Measurements from ENCODE around the gene PPP1R1A.

PPP1R1A gene

GRCh38 chr12:54543526-54543925 is 44.9 kb downstream of the PPP1R1A start:
- TF ChIP-seq Cebpa-rat (IDR thresholded peaks at IDR 0.05) = no peak
- H3K4me1 ChIP-seq = peaks cover 0 to 12% (median 0%) of the 10 kb centered on the region in 10 experiments; a peak in 5 of 20 replicates
- no peaks in the 10 kb centered on the region for H3K9me3 ChIP-seq (replicated peaks in 1 of 11)
- no peak overlapping the region for H3K27ac ChIP-seq
- no peak overlapping the region for H3K4me3 ChIP-seq
- peaks cover 5 to 99% (median 12%) of the 10 kb centered on the region in 11 experiments; a peak in 17 of 22 replicates for H4K20me1 ChIP-seq
- H3K4me2 ChIP-seq = no peak overlapping the region
- H3K9ac ChIP-seq = no peak overlapping the region
- H3K36me3 ChIP-seq = peaks cover 64 to 82% (median 77%) of the 10 kb centered on the region in 11 experiments
- H3K27me3 ChIP-seq = peaks cover 17 to 38% (median 24%) of the 10 kb centered on the region in 11 experiments; a peak in 21 of 22 replicates

GRCh38 chr12:54541751-54542290 is 46.6 kb downstream of the PPP1R1A start:
- H3K36me3 ChIP-seq = peaks cover 81 to 99% (median 94%) of the 10 kb centered on the region in 11 experiments
- no peak overlapping the region for H3K27ac ChIP-seq
- H3K4me1 ChIP-seq = no peaks in the 10 kb centered on the region
- H3K27me3 ChIP-seq = peaks cover 0 to 21% (median 7%) of the 10 kb centered on the region in 11 experiments; a peak in 16 of 22 replicates
- H3K4me2 ChIP-seq = no peak overlapping the region
- H3K9ac ChIP-seq = no peak overlapping the region
- no peak for TF ChIP-seq Cebpa-rat (IDR thresholded peaks at IDR 0.05)
- peaks cover 0 to 98% (median 0%) of the 10 kb centered on the region in 11 experiments; a peak in 11 of 22 replicates for H4K20me1 ChIP-seq
- H3K4me3 ChIP-seq = no peak overlapping the region
- H3K9me3 ChIP-seq (replicated peaks in 1 of 11) = no peaks in the 10 kb centered on the region

GRCh38 chr12:54538136-54538700 is 50.2 kb downstream of the PPP1R1A start:
- H3K9ac ChIP-seq = no peak overlapping the region
- no peak overlapping the region for H3K4me2 ChIP-seq
- TF ChIP-seq Cebpa-rat (IDR thresholded peaks at IDR 0.05) = no peak
- H3K36me3 ChIP-seq = peaks cover 100% of the 10 kb centered on the region in 11 experiments
- H3K9me3 ChIP-seq (replicated peaks in 1 of 11) = no peaks in the 10 kb centered on the region
- no peaks in the 10 kb centered on the region for H3K27me3 ChIP-seq
- peaks cover 0 to 11% (median 0%) of the 10 kb centered on the region in 10 experiments; a peak in 2 of 20 replicates for H3K4me1 ChIP-seq
- H3K27ac ChIP-seq = no peak overlapping the region
- H3K4me3 ChIP-seq = no peak overlapping the region
- peaks cover 0 to 98% (median 0%) of the 10 kb centered on the region in 11 experiments; a peak in 9 of 22 replicates for H4K20me1 ChIP-seq

GRCh38 chr12:54535474-54535873 is 53.0 kb downstream of the PPP1R1A start:
- no peak overlapping the region for H3K27ac ChIP-seq
- peaks cover 0 to 100% (median 0%) of the 10 kb centered on the region in 11 experiments; a peak in 9 of 22 replicates for H4K20me1 ChIP-seq
- H3K9ac ChIP-seq = no peak overlapping the region
- no peak overlapping the region for H3K4me2 ChIP-seq
- no peak for TF ChIP-seq Cebpa-rat (IDR thresholded peaks at IDR 0.05)
- peaks cover 100% of the 10 kb centered on the region in 11 experiments for H3K36me3 ChIP-seq
- no peak overlapping the region for H3K4me3 ChIP-seq
- no peaks in the 10 kb centered on the region for H3K9me3 ChIP-seq (replicated peaks in 1 of 11)
- peaks cover 0 to 21% (median 0%) of the 10 kb centered on the region in 10 experiments; a peak in 2 of 20 replicates for H3K4me1 ChIP-seq
- H3K27me3 ChIP-seq = no peaks in the 10 kb centered on the region

GRCh38 chr12:54529581-54529980 is 58.9 kb downstream of the PPP1R1A start:
- Histone ChIP-seq H3K36me3 (peaks cover 99 to 100% (median 100%) of the 10 kb centered on the region in 11 experiments), H3K4me3 (no peak overlapping the region), H3K27me3 (no peaks in the 10 kb centered on the region), H3K4me2 (no peak overlapping the region), H3K27ac (no peak overlapping the region), H3K4me1 (peaks cover 0 to 51% (median 0%) of the 10 kb centered on the region in 10 experiments; a peak in 6 of 20 replicates), H3K9ac (no peak overlapping the region), H4K20me1 (peaks cover 0 to 100% (median 7%) of the 10 kb centered on the region in 11 experiments; a peak in 9 of 22 replicates), H3K9me3 (replicated peaks in 1 of 11) (no peaks in the 10 kb centered on the region)
- no peak for TF ChIP-seq Cebpa-rat (IDR thresholded peaks at IDR 0.05)

All from BLaER1 treated with 17β-estradiol and CSF1 and Interleukin-3, amounts not matched to agents 10 nM and 100 nM (cell line).